Ovary (tissue), 3 donors: ENCODE measurements around the gene TTK.

Experiments
- EP300 ChIP-seq: sonication (generic); formaldehyde crosslinking; IDR thresholded peaks from one replicate; pipeline ENCODE4 v1.6.1; 2017; ENCODE audit warnings: antibody characterized with exemption
- POLR2A ChIP-seq: fragments of 450-650 bp; IDR thresholded peaks from one replicate; pipeline ENCODE4 v1.6.1; 2017; ENCODE audit warnings: antibody characterized with exemption, mild to moderate bottlenecking, moderate library complexity
- TF ChIP-seq, protein P1 (sequence below), 3 donors: fragments of 450-650 bp in 2 of 3; fragments of 200-600 bp in 1 of 3; IDR thresholded peaks; one replicate each; pipeline versions ENCODE4 v1.5.1 to v1.8.0; 2016 to 2022; ENCODE audit warnings: antibody characterized with exemption in 3 of 3, mild to moderate bottlenecking in 1 of 3
- donor health status: DM: no; HTN: no; CAD: no.

DNA sequence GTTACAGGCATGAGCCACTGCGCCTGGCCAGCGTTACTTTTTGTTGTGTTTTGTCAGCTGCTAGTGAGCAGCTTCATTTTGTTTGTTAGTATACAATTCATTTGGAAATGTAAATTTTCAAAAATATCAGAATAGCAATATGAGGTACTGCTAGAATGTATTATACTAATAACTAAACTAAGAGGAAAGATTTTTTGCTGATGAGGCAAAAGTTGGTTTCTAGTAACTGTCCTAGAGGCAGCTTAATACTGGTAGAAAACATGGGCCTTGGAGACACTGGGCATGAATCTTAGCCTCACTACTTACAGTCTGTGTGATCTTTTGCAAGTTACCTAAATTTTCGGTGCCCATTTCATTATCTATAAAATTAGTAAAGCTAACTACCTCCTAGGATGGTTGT, 24.1 kb downstream of the TTK start:
- TF ChIP-seq, protein P1, sequence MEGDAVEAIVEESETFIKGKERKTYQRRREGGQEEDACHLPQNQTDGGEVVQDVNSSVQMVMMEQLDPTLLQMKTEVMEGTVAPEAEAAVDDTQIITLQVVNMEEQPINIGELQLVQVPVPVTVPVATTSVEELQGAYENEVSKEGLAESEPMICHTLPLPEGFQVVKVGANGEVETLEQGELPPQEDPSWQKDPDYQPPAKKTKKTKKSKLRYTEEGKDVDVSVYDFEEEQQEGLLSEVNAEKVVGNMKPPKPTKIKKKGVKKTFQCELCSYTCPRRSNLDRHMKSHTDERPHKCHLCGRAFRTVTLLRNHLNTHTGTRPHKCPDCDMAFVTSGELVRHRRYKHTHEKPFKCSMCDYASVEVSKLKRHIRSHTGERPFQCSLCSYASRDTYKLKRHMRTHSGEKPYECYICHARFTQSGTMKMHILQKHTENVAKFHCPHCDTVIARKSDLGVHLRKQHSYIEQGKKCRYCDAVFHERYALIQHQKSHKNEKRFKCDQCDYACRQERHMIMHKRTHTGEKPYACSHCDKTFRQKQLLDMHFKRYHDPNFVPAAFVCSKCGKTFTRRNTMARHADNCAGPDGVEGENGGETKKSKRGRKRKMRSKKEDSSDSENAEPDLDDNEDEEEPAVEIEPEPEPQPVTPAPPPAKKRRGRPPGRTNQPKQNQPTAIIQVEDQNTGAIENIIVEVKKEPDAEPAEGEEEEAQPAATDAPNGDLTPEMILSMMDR (IDR thresholded peaks at IDR 0.05), result no peak
- TF ChIP-seq POLR2A (no peak), EP300 (no peak)
